ES-I3 (cell line): ENCODE results near the gene RABGAP1L.
"Not testable (repeated sequence)": the region's sequence is repeated elsewhere in the genome, so short reads cannot be mapped to it uniquely, and the experiment has no call there.

Experiments
- H3K36me3 ChIP-seq: 2 replicates; pipeline ENCODE4 v1.6.1; 2013; ENCODE audit warnings: mild to moderate bottlenecking, low read length, control low read depth, moderate library complexity; ENCODE audit not compliant: insufficient read depth
- H3K4me1 ChIP-seq: 2 replicates; pipeline ENCODE4 v1.6.1; 2013; ENCODE audit warnings: mild to moderate bottlenecking, control low read depth, low read length; ENCODE audit not compliant: insufficient read depth
- H3K9ac ChIP-seq: 2 replicates; pipeline ENCODE4 v1.6.1; 2013; ENCODE audit warnings: low read depth, mild to moderate bottlenecking, low read length, moderate library complexity
- H3K9me3 ChIP-seq: 2 replicates; pipeline ENCODE4 v1.6.1; 2013; ENCODE audit warnings: mild to moderate bottlenecking, low read length, moderate library complexity; ENCODE audit not compliant: control insufficient read depth, insufficient read depth

RABGAP1L gene

GRCh38 chr1:174161813-174162212 lies 2.5 kb downstream of the RABGAP1L start:
- Histone ChIP-seq H3K4me1 (peaks cover 6% of the 10 kb centered on the region; the same call in 1 of the 2 replicates), H3K9ac (no peak overlapping the region), H3K9me3 (no peaks in the 10 kb centered on the region), H3K36me3 (no peaks in the 10 kb centered on the region)

- Histone ChIP-seq H3K4me1 (peaks cover 3% of the 10 kb centered on the region; the same call in 1 of the 2 replicates), H3K36me3 (no peaks in the 10 kb centered on the region), H3K9me3 (no peaks in the 10 kb centered on the region), H3K9ac (no peak overlapping the region)
These were observed 5.5 kb downstream of the RABGAP1L start for GRCh38 chr1:174164826-174165225.

GRCh38 chr1:174165471-174166137 lies 6.3 kb downstream of the RABGAP1L start:
- Histone ChIP-seq H3K9me3 (no peaks in the 10 kb centered on the region), H3K9ac (no peak overlapping the region), H3K36me3 (no peaks in the 10 kb centered on the region; the same call in 1 of the 2 replicates), H3K4me1 (peaks cover 3% of the 10 kb centered on the region; the same call in 1 of the 2 replicates)

GRCh38 chr1:174166530-174167264 lies 7.4 kb downstream of the RABGAP1L start:
- H3K9ac ChIP-seq, result no peak overlapping the region

GRCh38 chr1:174167265-174167803 lies 8.0 kb downstream of the RABGAP1L start:
- no peak overlapping the region for H3K9ac ChIP-seq
- H3K9me3 ChIP-seq, result no peaks in the 10 kb centered on the region
- no peaks in the 10 kb centered on the region; the same call in 1 of the 2 replicates for H3K36me3 ChIP-seq
- H3K4me1 ChIP-seq, result peaks cover 3% of the 10 kb centered on the region; the same call in 1 of the 2 replicates

More at GRCh38 chr1:174166530-174167264, 7.4 kb downstream of the RABGAP1L start:
- Histone ChIP-seq H3K36me3 (no peaks in the 10 kb centered on the region; the same call in 1 of the 2 replicates), H3K4me1 (peaks cover 3% of the 10 kb centered on the region; the same call in 1 of the 2 replicates), H3K9me3 (no peaks in the 10 kb centered on the region)

GRCh38 chr1:174169342-174169741 lies 10.0 kb downstream of the RABGAP1L start:
- H3K4me1 ChIP-seq, result no peaks in the 10 kb centered on the region
- no peaks in the 10 kb centered on the region for H3K9me3 ChIP-seq
- no peak overlapping the region for H3K9ac ChIP-seq
- H3K36me3 ChIP-seq, result no peaks in the 10 kb centered on the region; the same call in 1 of the 2 replicates

GRCh38 chr1:174171073-174171472 lies 11.8 kb downstream of the RABGAP1L start:
- Histone ChIP-seq H3K9ac (no peak overlapping the region), H3K9me3 (no peaks in the 10 kb centered on the region), H3K36me3 (no peaks in the 10 kb centered on the region; the same call in 1 of the 2 replicates), H3K4me1 (no peaks in the 10 kb centered on the region)

GRCh38 chr1:174174461-174175329 lies 15.4 kb downstream of the RABGAP1L start:
- no peak overlapping the region for H3K9ac ChIP-seq

GRCh38 chr1:174178459-174178858 lies 19.1 kb downstream of the RABGAP1L start:
- H3K36me3 ChIP-seq, H3K4me1 ChIP-seq, H3K9me3 ChIP-seq, H3K9ac ChIP-seq: not testable (repeated sequence)

More at GRCh38 chr1:174174461-174175329, 15.4 kb downstream of the RABGAP1L start:
- Histone ChIP-seq H3K36me3 (no peaks in the 10 kb centered on the region; the same call in 1 of the 2 replicates), H3K9me3 (no peaks in the 10 kb centered on the region), H3K4me1 (no peaks in the 10 kb centered on the region)

- no peaks in the 10 kb centered on the region for H3K9me3 ChIP-seq
- no peaks in the 10 kb centered on the region for H3K4me1 ChIP-seq
- H3K9ac ChIP-seq, result no peak overlapping the region
- no peaks in the 10 kb centered on the region for H3K36me3 ChIP-seq
These were observed 30.2 kb downstream of the RABGAP1L start for GRCh38 chr1:174189428-174190062.

- no peak overlapping the region for H3K9ac ChIP-seq
- no peaks in the 10 kb centered on the region for H3K4me1 ChIP-seq
- no peaks in the 10 kb centered on the region for H3K9me3 ChIP-seq
- H3K36me3 ChIP-seq, result no peaks in the 10 kb centered on the region
These were observed 31.4 kb downstream of the RABGAP1L start for GRCh38 chr1:174190691-174191199.

GRCh38 chr1:174191349-174191862 lies 32.1 kb downstream of the RABGAP1L start:
- Histone ChIP-seq H3K9ac (no peak overlapping the region), H3K36me3 (no peaks in the 10 kb centered on the region), H3K9me3 (no peaks in the 10 kb centered on the region), H3K4me1 (no peaks in the 10 kb centered on the region)

- Histone ChIP-seq H3K36me3 (no peaks in the 10 kb centered on the region), H3K9me3 (no peaks in the 10 kb centered on the region), H3K9ac (no peak overlapping the region), H3K4me1 (no peaks in the 10 kb centered on the region)
These were observed 35.1 kb downstream of the RABGAP1L start for GRCh38 chr1:174194461-174194860.
